Fibroblast of the aortic adventitia (primary cell): ENCODE measurements around the gene PRSS48. TPM values are rescaled to one million over a fixed set of nuclear protein-coding genes. Genes with fewer than 3 reads are reported as not detected.
"Not testable (repeated sequence)": the region's sequence is repeated elsewhere in the genome, so short reads cannot be mapped to it uniquely, and the experiment has no call there.

ENCODE experiments used
- DNase-seq: peaks from one replicate; pipeline ENCODE4 v3.0.0-alpha.2; 2010; ENCODE audit warnings: low read depth
- H3K4me3 ChIP-seq: 2 replicates; pipeline ENCODE4 v1.5.1; 2011; ENCODE audit warnings: low read depth, mild to moderate bottlenecking, control low read depth, low read length, moderate library complexity
- CTCF ChIP-seq: IDR thresholded peaks from 2 replicates; pipeline ENCODE4 v1.5.1; 2011; ENCODE audit warnings: mild to moderate bottlenecking, low read length, control low read depth, inconsistent platforms; ENCODE audit not compliant: insufficient read depth
- total RNA-seq: library from RNA; depleted of rRNA; stranded (reverse); fragments of >200 nt; gene quantifications from 2 replicates; pipeline ENCODE4 v1.2.3, GENCODE V29; 2012; ENCODE audit warnings: low replicate concordance

PRSS48 gene
- total RNA-seq, 1 donor = not detected

- DNase-seq = no peak
- TF ChIP-seq CTCF = no peak
- H3K4me3 ChIP-seq = no peak overlapping the region
Measured at GRCh38 chr4:151250706-151251105, 26.3 kb upstream of the PRSS48 start.

- DNase-seq = no peak
- TF ChIP-seq CTCF = no peak
- H3K4me3 ChIP-seq = no peak overlapping the region
Measured at GRCh38 chr4:151251603-151252304, 25.2 kb upstream of the PRSS48 start.

GRCh38 chr4:151255226-151255625 is 21.7 kb upstream of the PRSS48 start:
- H3K4me3 ChIP-seq, DNase-seq: not testable (repeated sequence)

- H3K4me3 ChIP-seq = not testable (repeated sequence)
Measured at GRCh38 chr4:151255680-151256079, 21.3 kb upstream of the PRSS48 start.

GRCh38 chr4:151256134-151256533 is 20.8 kb upstream of the PRSS48 start:
- no peak overlapping the region for H3K4me3 ChIP-seq
- DNase-seq = no peak
- TF ChIP-seq CTCF = no peak

More at GRCh38 chr4:151255680-151256079, 21.3 kb upstream of the PRSS48 start:
- DNase-seq = not testable (repeated sequence)

- no peak overlapping the region for H3K4me3 ChIP-seq
- no peak for DNase-seq
- no peak for TF ChIP-seq CTCF
Measured at GRCh38 chr4:151257704-151258103, 19.3 kb upstream of the PRSS48 start.

- no peak for DNase-seq
- no peak for TF ChIP-seq CTCF
Measured at GRCh38 chr4:151259752-151260151, 17.2 kb upstream of the PRSS48 start.

GRCh38 chr4:151260526-151260925 is 16.4 kb upstream of the PRSS48 start:
- H3K4me3 ChIP-seq = no peak overlapping the region
- DNase-seq = no peak
- no peak for TF ChIP-seq CTCF

More at GRCh38 chr4:151259752-151260151, 17.2 kb upstream of the PRSS48 start:
- H3K4me3 ChIP-seq = no peak overlapping the region
